Skeletal muscle tissue (tissue), 4 donors: ENCODE results near the gene DLG4. TPM values are rescaled to one million over a fixed set of nuclear protein-coding genes. Genes with fewer than 3 reads are reported as not detected.
A peak's percentile ranks its signal among the peaks of the same experiment; 100 is the strongest.

Experiments used
- H3K27ac ChIP-seq: one replicate; pipeline ENCODE4 v1.7.0; 2013; ENCODE audit warnings: mild to moderate bottlenecking, low read depth, low read length, inconsistent platforms
- H3K27me3 ChIP-seq, 3 donors: one replicate each; pipeline ENCODE4 v1.7.0; 2013; ENCODE audit warnings: low read length in 3 of 3; ENCODE audit not compliant: control insufficient read depth in 3 of 3, insufficient read depth in 3 of 3
- H3K36me3 ChIP-seq, 3 donors: one replicate each; pipeline ENCODE4 v1.7.0; 2013; ENCODE audit warnings: low read length in 3 of 3; ENCODE audit not compliant: control insufficient read depth in 3 of 3, insufficient read depth in 3 of 3
- H3K4me1 ChIP-seq, 3 donors: one replicate each; pipeline ENCODE4 v1.7.0; 2013; ENCODE audit warnings: low read length in 3 of 3, mild to moderate bottlenecking in 3 of 3; ENCODE audit not compliant: control insufficient read depth in 3 of 3, insufficient read depth in 3 of 3
- H3K4me3 ChIP-seq, 3 donors: one replicate each; pipeline ENCODE4 v1.7.0; 2013; ENCODE audit warnings: low read length in 3 of 3
- H3K9ac ChIP-seq, 3 donors: one replicate each; pipeline ENCODE4 v1.7.0; 2013; ENCODE audit warnings: low read length in 3 of 3, mild to moderate bottlenecking in 3 of 3, moderate library complexity in 2 of 3, low read depth in 1 of 3
- H3K9me3 ChIP-seq, 3 donors: one replicate each; pipeline ENCODE4 v1.7.0; 2013; ENCODE audit warnings: low read length in 3 of 3; ENCODE audit not compliant: control insufficient read depth in 3 of 3
- total RNA-seq: library from RNA; depleted of rRNA; stranded (reverse); fragments of >200 nt; gene quantifications from one replicate; pipeline ENCODE4 v1.2.3, GENCODE V29; 2014
- donor health status: Osteomylitis.

The DLG4 gene
- total RNA-seq, 1 donor from 2014 or later: 7.3 TPM

- peaks cover 8 to 11% (median 8%) of the 10 kb centered on the region in 3 donors for H3K36me3 ChIP-seq
- peak overlapping the region in 2 of 3 donors; percentile 40 to 51 for H3K9ac ChIP-seq
These were observed 12.3 kb downstream of the DLG4 start for GRCh38 chr17:7207120-7208001.

GRCh38 chr17:7205561-7205960 is 14.1 kb downstream of the DLG4 start:
- H3K27ac ChIP-seq: no peak overlapping the region

More at GRCh38 chr17:7207120-7208001, 12.3 kb downstream of the DLG4 start:
- Histone ChIP-seq H3K4me3 (no peak overlapping the region), H3K27me3 (peaks cover 0 to 6% (median 5%) of the 10 kb centered on the region in 3 donors), H3K27ac (no peak overlapping the region), H3K4me1 (peaks cover 4 to 8% (median 5%) of the 10 kb centered on the region in 3 donors), H3K9me3 (no peaks in the 10 kb centered on the region)

GRCh38 chr17:7204828-7205461 is 14.7 kb downstream of the DLG4 start:
- Histone ChIP-seq H3K9ac (peak overlapping the region; percentile 38 to 74 (median 61)), H3K4me1 (peaks cover 4 to 5% (median 4%) of the 10 kb centered on the region in 3 donors), H3K27me3 (no peaks in the 10 kb centered on the region), H3K4me3 (peak overlapping the region; percentile 64 to 76 (median 66)), H3K36me3 (peaks cover 8 to 17% (median 8%) of the 10 kb centered on the region in 3 donors), H3K9me3 (no peaks in the 10 kb centered on the region), H3K27ac (peak overlapping the region; percentile 34)

More at GRCh38 chr17:7205561-7205960, 14.1 kb downstream of the DLG4 start:
- H3K27me3 ChIP-seq: no peaks in the 10 kb centered on the region
- peak overlapping the region; percentile 64 to 76 (median 66) for H3K4me3 ChIP-seq
- H3K36me3 ChIP-seq: peaks cover 8 to 17% (median 8%) of the 10 kb centered on the region in 3 donors
- H3K9ac ChIP-seq: peak overlapping the region in 2 of 3 donors; percentile 51 to 74
- H3K9me3 ChIP-seq: no peaks in the 10 kb centered on the region
- H3K4me1 ChIP-seq: peaks cover 4 to 5% (median 4%) of the 10 kb centered on the region in 3 donors

- H3K36me3 ChIP-seq: peaks cover 8 to 17% (median 8%) of the 10 kb centered on the region in 3 donors
- H3K9me3 ChIP-seq: no peaks in the 10 kb centered on the region
- no peak overlapping the region for H3K27ac ChIP-seq
- peak overlapping the region in 1 of 3 donors; percentile 74 for H3K9ac ChIP-seq
- H3K4me1 ChIP-seq: peaks cover 4 to 5% (median 4%) of the 10 kb centered on the region in 3 donors
- H3K27me3 ChIP-seq: no peaks in the 10 kb centered on the region
- H3K4me3 ChIP-seq: peak overlapping the region in 1 of 3 donors; percentile 66
These were observed 15.3 kb downstream of the DLG4 start for GRCh38 chr17:7204336-7204735.

- no peak overlapping the region for H3K9ac ChIP-seq
- peaks cover 8 to 17% (median 8%) of the 10 kb centered on the region in 3 donors for H3K36me3 ChIP-seq
- H3K4me1 ChIP-seq: peaks cover 4 to 5% (median 4%) of the 10 kb centered on the region in 3 donors
- no peaks in the 10 kb centered on the region for H3K27me3 ChIP-seq
- H3K27ac ChIP-seq: no peak overlapping the region
- no peaks in the 10 kb centered on the region for H3K9me3 ChIP-seq
- H3K4me3 ChIP-seq: no peak overlapping the region
These were observed 16.2 kb downstream of the DLG4 start for GRCh38 chr17:7203391-7203790.

- Histone ChIP-seq H3K9me3 (no peaks in the 10 kb centered on the region), H3K9ac (no peak overlapping the region), H3K27me3 (no peaks in the 10 kb centered on the region), H3K36me3 (peaks cover 9 to 36% (median 10%) of the 10 kb centered on the region in 3 donors), H3K4me1 (no peaks in the 10 kb centered on the region), H3K27ac (no peak overlapping the region), H3K4me3 (no peak overlapping the region)
These were observed 22.8 kb downstream of the DLG4 start for GRCh38 chr17:7196651-7197401.

GRCh38 chr17:7195971-7196370 is 23.7 kb downstream of the DLG4 start:
- Histone ChIP-seq H3K27me3 (no peaks in the 10 kb centered on the region), H3K4me1 (no peaks in the 10 kb centered on the region), H3K9ac (no peak overlapping the region), H3K36me3 (peaks cover 9 to 35% (median 10%) of the 10 kb centered on the region in 3 donors), H3K27ac (no peak overlapping the region), H3K9me3 (no peaks in the 10 kb centered on the region), H3K4me3 (no peak overlapping the region)

- no peaks in the 10 kb centered on the region for H3K27me3 ChIP-seq
- H3K9me3 ChIP-seq: no peaks in the 10 kb centered on the region
- peaks cover 9 to 34% (median 10%) of the 10 kb centered on the region in 3 donors for H3K36me3 ChIP-seq
- H3K4me3 ChIP-seq: no peak overlapping the region
- no peak overlapping the region for H3K9ac ChIP-seq
- H3K4me1 ChIP-seq: no peaks in the 10 kb centered on the region
- no peak overlapping the region for H3K27ac ChIP-seq
These were observed 27.2 kb downstream of the DLG4 start for GRCh38 chr17:7192271-7192937.

- no peaks in the 10 kb centered on the region for H3K9me3 ChIP-seq
- no peak overlapping the region for H3K4me3 ChIP-seq
- no peak overlapping the region for H3K27ac ChIP-seq
- H3K4me1 ChIP-seq: no peaks in the 10 kb centered on the region
- peaks cover 9 to 29% (median 10%) of the 10 kb centered on the region in 3 donors for H3K36me3 ChIP-seq
- no peaks in the 10 kb centered on the region for H3K27me3 ChIP-seq
- no peak overlapping the region for H3K9ac ChIP-seq
These were observed 27.9 kb downstream of the DLG4 start for GRCh38 chr17:7191571-7192270.
